ENCODE data around the gene AGBL3.
"Not testable (repeated sequence)": the region's sequence is repeated elsewhere in the genome, so short reads cannot be mapped to it uniquely, and the experiment has no call there.

Gene AGBL3

GRCh38 chr7:135121868-135122267 lies 135.6 kb downstream of the AGBL3 start:
- H3K36me3 Mint-ChIP-seq (ENCODE audit: low read depth) = peaks cover 27% of the 10 kb centered on the region
- DNase-seq = no peak

GRCh38 chr7:135124631-135125030 lies 138.3 kb downstream of the AGBL3 start:
- not testable (repeated sequence) for H3K27me3 Mint-ChIP-seq; H3K4me1 Mint-ChIP-seq (ENCODE audit: low read depth); DNase-seq; H3K27ac Mint-ChIP-seq; H3K4me3 Mint-ChIP-seq
- Mint-ChIP-seq H3K9me3 (peaks cover 16% of the 10 kb centered on the region), H3K36me3 (ENCODE audit: low read depth) (peaks cover 10% of the 10 kb centered on the region)

More at GRCh38 chr7:135121868-135122267, 135.6 kb downstream of the AGBL3 start:
- H3K27me3 Mint-ChIP-seq = no peaks in the 10 kb centered on the region
- peaks cover 1% of the 10 kb centered on the region for H3K4me1 Mint-ChIP-seq (ENCODE audit: low read depth)
- H3K27ac Mint-ChIP-seq = no peak overlapping the region
- H3K4me3 Mint-ChIP-seq = no peak overlapping the region
- peaks cover 23% of the 10 kb centered on the region for H3K9me3 Mint-ChIP-seq

GRCh38 chr7:135128931-135129330 lies 142.6 kb downstream of the AGBL3 start:
- H3K27ac Mint-ChIP-seq = no peak overlapping the region
- H3K27me3 Mint-ChIP-seq = no peaks in the 10 kb centered on the region
- no peak overlapping the region for H3K4me3 Mint-ChIP-seq
- peaks cover 13% of the 10 kb centered on the region for H3K36me3 Mint-ChIP-seq (ENCODE audit: low read depth)
- peaks cover 1% of the 10 kb centered on the region for H3K4me1 Mint-ChIP-seq (ENCODE audit: low read depth)
- DNase-seq = no peak
- H3K9me3 Mint-ChIP-seq = peaks cover 15% of the 10 kb centered on the region

- no peak for DNase-seq
- Mint-ChIP-seq H3K27me3 (no peaks in the 10 kb centered on the region), H3K4me1 (ENCODE audit: low read depth) (peaks cover 1% of the 10 kb centered on the region), H3K36me3 (ENCODE audit: low read depth) (peaks cover 13% of the 10 kb centered on the region), H3K4me3 (no peak overlapping the region), H3K27ac (no peak overlapping the region), H3K9me3 (peaks cover 15% of the 10 kb centered on the region)
Observed at GRCh38 chr7:135129579-135129978, 143.3 kb downstream of the AGBL3 start.

GRCh38 chr7:135143885-135144668 lies 157.8 kb downstream of the AGBL3 start:
- Mint-ChIP-seq H3K36me3 (ENCODE audit: low read depth) (peaks cover 10% of the 10 kb centered on the region), H3K4me3 (no peak overlapping the region), H3K27me3 (no peaks in the 10 kb centered on the region), H3K27ac (no peak overlapping the region), H3K9me3 (peaks cover 4% of the 10 kb centered on the region), H3K4me1 (ENCODE audit: low read depth) (peaks cover 44% of the 10 kb centered on the region)
- DNase-seq = no peak

- H3K27me3 Mint-ChIP-seq = no peaks in the 10 kb centered on the region
- H3K27ac Mint-ChIP-seq = peak overlapping the region; percentile 91
- no peaks in the 10 kb centered on the region for H3K9me3 Mint-ChIP-seq
- peak; percentile 42 for DNase-seq
- H3K36me3 Mint-ChIP-seq (ENCODE audit: low read depth) = peaks cover 24% of the 10 kb centered on the region
- peaks cover 72% of the 10 kb centered on the region for H3K4me1 Mint-ChIP-seq (ENCODE audit: low read depth)
- H3K4me3 Mint-ChIP-seq = peak overlapping the region; percentile 77
Observed at GRCh38 chr7:135147341-135147898, 161.1 kb downstream of the AGBL3 start.

GRCh38 chr7:135147899-135148721 lies 161.8 kb downstream of the AGBL3 start, which contains the start of gene TMEM140:
TMEM140 (plus strand) TSS chr7:135148072; CDS start chr7:135164442, 16,370 bp downstream.
- H3K27me3 Mint-ChIP-seq = no peaks in the 10 kb centered on the region
- peak; percentile 68 for DNase-seq
- H3K9me3 Mint-ChIP-seq = no peaks in the 10 kb centered on the region
- H3K4me1 Mint-ChIP-seq (ENCODE audit: low read depth) = peaks cover 75% of the 10 kb centered on the region
- H3K36me3 Mint-ChIP-seq (ENCODE audit: low read depth) = peaks cover 31% of the 10 kb centered on the region
- peak within 1 kb of the TSS; percentile 91 for H3K27ac Mint-ChIP-seq
- H3K4me3 Mint-ChIP-seq = peak within 1 kb of the TSS; percentile 77

- no peak for DNase-seq
- peaks cover 85% of the 10 kb centered on the region for H3K4me1 Mint-ChIP-seq (ENCODE audit: low read depth)
- H3K27ac Mint-ChIP-seq = peak overlapping the region; percentile 59
- H3K9me3 Mint-ChIP-seq = peaks cover 18% of the 10 kb centered on the region
- H3K36me3 Mint-ChIP-seq (ENCODE audit: low read depth) = peaks cover 52% of the 10 kb centered on the region
- no peaks in the 10 kb centered on the region for H3K27me3 Mint-ChIP-seq
- peak overlapping the region; percentile 77 for H3K4me3 Mint-ChIP-seq
Observed at GRCh38 chr7:135150072-135150782, 163.9 kb downstream of the AGBL3 start.

- peaks cover 61% of the 10 kb centered on the region for H3K36me3 Mint-ChIP-seq (ENCODE audit: low read depth)
- no peak for DNase-seq
- no peaks in the 10 kb centered on the region for H3K27me3 Mint-ChIP-seq
- peak overlapping the region; percentile 2 for H3K27ac Mint-ChIP-seq
- no peak overlapping the region for H3K4me3 Mint-ChIP-seq
- peaks cover 26% of the 10 kb centered on the region for H3K9me3 Mint-ChIP-seq
- H3K4me1 Mint-ChIP-seq (ENCODE audit: low read depth) = peaks cover 78% of the 10 kb centered on the region
Observed at GRCh38 chr7:135151132-135151531, 164.8 kb downstream of the AGBL3 start.

- peaks cover 30% of the 10 kb centered on the region for H3K9me3 Mint-ChIP-seq
- H3K36me3 Mint-ChIP-seq (ENCODE audit: low read depth) = peaks cover 65% of the 10 kb centered on the region
- H3K27ac Mint-ChIP-seq = peak overlapping the region; percentile 2
- H3K4me3 Mint-ChIP-seq = no peak overlapping the region
- H3K27me3 Mint-ChIP-seq = no peaks in the 10 kb centered on the region
- peaks cover 74% of the 10 kb centered on the region for H3K4me1 Mint-ChIP-seq (ENCODE audit: low read depth)
- DNase-seq = no peak
Observed at GRCh38 chr7:135151533-135151932, 165.2 kb downstream of the AGBL3 start.

- Mint-ChIP-seq H3K9me3 (peaks cover 39% of the 10 kb centered on the region), H3K4me3 (no peak overlapping the region), H3K4me1 (ENCODE audit: low read depth) (peaks cover 71% of the 10 kb centered on the region), H3K27ac (no peak overlapping the region), H3K27me3 (no peaks in the 10 kb centered on the region), H3K36me3 (ENCODE audit: low read depth) (peaks cover 74% of the 10 kb centered on the region)
- no peak for DNase-seq
Observed at GRCh38 chr7:135152442-135152841, 166.1 kb downstream of the AGBL3 start.

GRCh38 chr7:135154734-135155133 lies 168.4 kb downstream of the AGBL3 start:
- no peak for DNase-seq
- Mint-ChIP-seq H3K4me3 (no peak overlapping the region), H3K27me3 (no peaks in the 10 kb centered on the region), H3K36me3 (ENCODE audit: low read depth) (peaks cover 92% of the 10 kb centered on the region), H3K27ac (no peak overlapping the region), H3K4me1 (ENCODE audit: low read depth) (peaks cover 66% of the 10 kb centered on the region), H3K9me3 (peaks cover 41% of the 10 kb centered on the region)

GRCh38 chr7:135156290-135156689 lies 170.0 kb downstream of the AGBL3 start:
- Mint-ChIP-seq H3K27ac (no peak overlapping the region), H3K4me3 (no peak overlapping the region), H3K9me3 (peaks cover 41% of the 10 kb centered on the region), H3K36me3 (ENCODE audit: low read depth) (peaks cover 97% of the 10 kb centered on the region), H3K27me3 (no peaks in the 10 kb centered on the region), H3K4me1 (ENCODE audit: low read depth) (peaks cover 66% of the 10 kb centered on the region)
- DNase-seq = no peak

- peak overlapping the region; percentile 35 for H3K27ac Mint-ChIP-seq
- peaks cover 70% of the 10 kb centered on the region for H3K4me1 Mint-ChIP-seq (ENCODE audit: low read depth)
- H3K36me3 Mint-ChIP-seq (ENCODE audit: low read depth) = peaks cover 96% of the 10 kb centered on the region
- H3K27me3 Mint-ChIP-seq = no peaks in the 10 kb centered on the region
- H3K4me3 Mint-ChIP-seq = no peak overlapping the region
- DNase-seq = no peak
- H3K9me3 Mint-ChIP-seq = peaks cover 56% of the 10 kb centered on the region
Observed at GRCh38 chr7:135158141-135158655, 171.9 kb downstream of the AGBL3 start.
